ENCODE data around the gene UFD1.

The UFD1 gene

GRCh38 chr22:19496324-19496630, 17.3 kb upstream of the UFD1 start:
- no peak for DNase-seq (ENCODE audit: low read depth in 2 of 2)

DNA sequence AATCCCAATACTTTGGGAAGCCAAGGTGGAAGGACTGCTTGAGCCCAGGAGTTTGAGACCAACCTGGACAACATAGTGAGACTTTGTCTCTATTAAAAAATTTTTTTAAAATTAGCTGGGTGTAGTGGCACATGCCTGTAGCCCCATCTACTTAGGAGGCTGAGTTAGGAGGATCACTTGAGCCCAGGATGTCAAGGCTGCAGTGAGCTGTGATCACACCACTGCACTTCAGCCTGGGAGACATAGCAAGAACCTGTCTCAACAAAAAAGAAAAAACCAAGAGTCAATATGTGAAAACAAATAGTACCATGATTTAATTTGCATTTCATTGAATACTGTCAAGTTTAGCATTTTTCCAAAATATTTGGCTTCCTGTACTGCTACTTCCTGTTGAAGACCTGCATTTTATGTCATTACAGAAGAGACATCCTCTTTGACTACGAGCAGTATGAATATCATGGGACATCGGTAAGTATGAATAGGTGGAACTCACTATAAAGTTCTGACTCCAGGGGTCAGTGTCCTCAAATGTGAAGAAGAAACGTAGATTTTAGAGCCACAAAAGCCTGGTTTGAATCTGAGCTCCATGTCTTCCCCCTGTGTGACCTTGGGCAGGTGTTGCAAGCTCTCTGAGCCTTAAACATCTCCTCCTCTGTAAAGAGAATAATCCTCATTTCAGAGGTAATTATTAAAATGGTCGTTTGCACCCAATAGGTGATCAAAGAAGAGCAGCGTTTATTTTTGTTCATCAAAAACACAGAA, 16.8 kb upstream of the UFD1 start:
- no peak for DNase-seq (ENCODE audit: low read depth in 2 of 2)

- DNase-seq (ENCODE audit: low read depth in 2 of 2) = no peak
Observed at GRCh38 chr22:19494676-19495173, 15.7 kb upstream of the UFD1 start.

- no peak for DNase-seq (ENCODE audit: low read depth in 2 of 2)
Observed at GRCh38 chr22:19494001-19494560, 15.1 kb upstream of the UFD1 start.

GRCh38 chr22:19492504-19493174, 13.6 kb upstream of the UFD1 start:
- DNase-seq (ENCODE audit: low read depth in 2 of 2) = no peak

DNA sequence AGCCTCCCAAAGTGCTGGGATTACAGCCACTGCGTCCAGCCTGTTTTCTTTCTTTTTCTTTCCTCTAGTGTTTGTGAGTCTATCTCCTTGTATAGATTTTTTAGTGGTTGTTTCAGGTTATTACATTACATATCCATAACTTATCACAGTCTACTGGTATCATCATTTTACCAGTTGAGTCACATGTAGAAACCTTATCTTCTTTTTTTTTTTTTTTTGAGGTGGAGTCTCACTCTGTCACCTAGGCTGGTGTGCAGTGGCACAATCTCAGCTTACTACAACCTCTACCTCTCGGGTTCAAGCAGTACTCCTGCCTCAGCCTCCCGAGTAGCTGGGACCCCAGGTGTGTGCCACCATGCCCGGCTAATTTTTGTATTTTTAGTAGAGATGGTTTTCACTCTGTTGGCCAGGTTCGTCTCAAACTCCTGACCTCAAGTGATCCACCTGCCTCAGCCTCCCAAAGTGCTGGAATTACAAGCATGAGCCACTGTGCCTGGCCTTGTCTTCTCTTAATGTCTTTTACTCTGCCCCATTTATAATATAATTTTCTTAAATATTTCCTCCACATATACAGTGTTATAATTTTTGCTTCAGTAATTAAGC, 11.7 kb upstream of the UFD1 start:
- DNase-seq (ENCODE audit: low read depth in 2 of 2) = no peak

GRCh38 chr22:19488884-19489843, 10.2 kb upstream of the UFD1 start:
- no peak for DNase-seq (ENCODE audit: low read depth in 2 of 2)

DNA sequence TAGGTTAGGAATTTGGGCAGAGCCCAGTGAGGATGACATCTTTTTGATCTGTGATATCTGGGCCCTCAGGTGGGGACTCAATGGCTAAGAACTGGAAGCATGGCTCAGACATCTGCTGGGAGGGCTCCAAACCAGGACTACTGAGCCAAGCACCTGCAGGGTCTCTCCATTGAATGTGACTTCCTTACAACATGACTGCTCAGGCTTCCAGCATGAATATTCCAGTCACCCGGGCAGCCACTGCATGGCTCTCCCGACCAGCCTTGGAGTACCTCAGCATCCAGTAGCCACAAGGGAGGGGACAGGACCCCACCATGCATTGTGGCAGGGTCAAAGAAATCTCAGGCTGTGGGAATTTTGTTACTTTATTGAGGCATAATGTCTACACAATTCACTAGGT, 9.3 kb upstream of the UFD1 start:
- DNase-seq (ENCODE audit: low read depth in 2 of 2) = no peak

GRCh38 chr22:19483481-19484244, 4.7 kb upstream of the UFD1 start:
- no peak for DNase-seq (ENCODE audit: low read depth in 2 of 2)

GRCh38 chr22:19482297-19482696, 3.3 kb upstream of the UFD1 start:
- no peak for DNase-seq (ENCODE audit: low read depth in 2 of 2)

DNA sequence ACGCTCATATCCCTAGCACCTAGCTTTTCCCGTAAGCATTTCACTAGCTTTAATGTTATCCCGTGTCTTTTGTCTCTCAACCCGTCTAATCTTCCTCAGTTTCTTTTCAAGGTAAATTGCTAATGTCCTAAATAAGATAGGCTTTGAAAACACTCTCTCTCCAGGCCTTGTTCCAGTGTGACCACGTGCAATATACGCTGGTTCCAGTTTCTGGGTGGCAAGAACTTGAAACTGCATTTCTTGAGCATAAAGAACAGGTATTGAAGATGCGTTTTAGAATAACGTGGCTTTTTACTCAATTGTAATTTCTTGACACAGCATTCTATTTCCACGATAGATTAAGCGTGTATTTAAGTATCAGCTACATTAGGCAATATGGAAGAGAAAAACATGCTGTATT, 1.8 kb upstream of the UFD1 start:
- no peak for DNase-seq (ENCODE audit: low read depth in 2 of 2)

- DNase-seq (ENCODE audit: low read depth in 2 of 2) = no peak
Observed at GRCh38 chr22:19480173-19480568, 1.2 kb upstream of the UFD1 start.

GRCh38 chr22:19479355-19480172, 571 bp upstream of the UFD1 start, which contains the start of gene CDC45:
TSS of gene CDC45 (plus strand) at chr22:19479920. CDS start at chr22:19479969, 49 bp downstream.
- peak; percentile 91 for DNase-seq (ENCODE audit: low read depth in 2 of 2)

GRCh38 chr22:19478045-19478900, 720 bp downstream of the UFD1 start:
- DNase-seq (ENCODE audit: low read depth in 2 of 2) = no peak

DNA sequence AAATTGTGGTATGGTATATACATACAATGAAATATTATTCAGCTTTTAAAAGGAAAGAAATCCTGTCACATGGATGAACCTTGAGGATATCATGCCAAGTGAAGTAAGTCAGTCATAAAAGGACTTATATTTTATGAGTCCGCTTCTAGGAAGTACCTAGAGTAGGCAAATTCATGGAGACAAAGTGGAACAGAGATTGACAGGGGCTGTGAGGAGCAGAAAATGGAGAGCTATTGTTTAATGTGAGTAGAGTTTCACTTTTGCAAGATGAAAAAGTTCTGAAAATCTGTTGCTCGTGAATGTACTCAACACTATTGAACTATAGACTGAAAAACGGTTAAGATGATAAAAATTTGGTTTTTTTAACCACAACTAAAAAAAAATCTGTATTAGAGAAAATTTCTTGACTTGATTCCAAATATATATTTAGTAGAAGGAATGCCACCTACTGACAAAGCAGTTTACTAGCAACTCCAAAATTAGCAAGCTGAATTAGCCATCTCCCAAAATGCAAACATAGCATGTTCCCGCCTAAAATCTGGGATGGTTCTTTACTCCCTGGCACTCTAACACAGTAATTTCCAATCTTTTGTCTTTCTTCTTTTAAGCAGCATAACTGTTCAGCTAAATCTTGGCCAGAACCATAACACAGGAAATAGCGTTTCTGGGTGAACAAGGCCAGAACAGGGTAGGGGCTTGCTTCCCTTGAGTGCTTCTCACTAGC, 1.5 kb downstream of the UFD1 start:
- DNase-seq (ENCODE audit: low read depth in 2 of 2) = no peak

GRCh38 chr22:19476023-19476422, 3.0 kb downstream of the UFD1 start:
- no peak for DNase-seq (ENCODE audit: low read depth in 2 of 2)

DNA sequence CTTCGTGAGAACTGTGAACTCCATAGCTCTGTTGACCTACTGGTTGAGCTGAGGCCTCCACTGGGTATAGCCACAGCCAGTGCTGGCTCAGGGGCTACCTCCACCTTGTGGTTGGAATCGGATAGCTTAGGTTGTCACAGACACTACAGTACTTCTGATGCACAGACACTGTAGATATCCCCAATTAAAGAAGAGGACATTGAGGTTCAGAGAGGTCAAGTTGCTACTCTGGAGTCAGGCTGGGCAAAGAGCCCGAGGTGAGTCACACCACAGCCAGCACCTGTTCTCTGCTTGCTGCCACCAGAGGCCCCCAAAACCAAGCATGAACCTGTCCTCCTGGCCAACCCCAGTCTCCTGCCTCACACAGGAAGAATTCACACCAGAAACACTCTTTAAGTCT, 5.4 kb downstream of the UFD1 start:
- DNase-seq (ENCODE audit: low read depth in 2 of 2) = no peak

DNA sequence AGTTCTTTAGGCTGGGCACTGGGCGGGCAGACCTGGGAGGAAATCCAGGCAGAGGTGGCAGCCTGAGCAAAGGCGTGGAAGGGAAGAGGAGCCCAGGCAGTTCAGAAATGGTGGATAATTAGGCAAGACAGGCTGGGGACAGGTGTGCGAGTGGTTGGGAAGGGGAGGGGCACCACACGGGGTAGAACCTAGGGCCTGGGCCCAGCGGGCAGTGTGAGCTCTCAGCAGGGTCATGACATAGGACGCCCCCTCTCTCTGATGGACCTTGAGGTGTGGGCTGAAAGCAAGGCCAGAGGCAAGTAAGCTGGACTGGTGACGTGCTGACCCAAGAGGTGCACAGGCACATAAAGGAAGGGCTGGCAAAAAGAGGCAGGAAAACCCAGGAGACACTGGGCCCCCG, 6.8 kb downstream of the UFD1 start:
- no peak for DNase-seq (ENCODE audit: low read depth in 2 of 2)

Measured in stimulated activated CD4-positive, alpha-beta T cell treated with anti-CD3 and anti-CD28 coated beads, Interleukin-15, amount 100 ng/mL, for 48 hours (primary cell).